HepG2 (cell line): ENCODE results near the gene NCOA3. TPM values are rescaled to one million over a fixed set of nuclear protein-coding genes. Genes with fewer than 3 reads are reported as not detected.
A peak's percentile ranks its signal among the peaks of the same experiment; 100 is the strongest.

Experiments used
- ATAC-seq: fragments of 200-7000 bp; cut with Tn5 transposase; 3 replicates; pipeline ENCODE4 v1.9.1; 2020; ENCODE audit warnings: mild to moderate bottlenecking, moderate library complexity
- BruUV-seq: library from RNA; stranded (reverse); fragments of 400-500 nt; replicated peaks from 2 replicates; lab custom pipeline; 2021; lab: Mats Ljungman, UMichigan
- CTCF ChIA-PET: fragments of 300-600 bp; formaldehyde crosslinking; extraction: SDS; loops from one replicate; lab custom pipeline; 2021; ENCODE audit warnings: low total read pairs, inconsistent platforms, low intra/inter-chr PET ratio; lab: Yijun Ruan, JAX
- POLR2A ChIA-PET: fragments of 350-600 bp; sonication (Branson Sonifier 250); formaldehyde crosslinking; loops from one replicate; lab custom pipeline; 2020; ENCODE audit warnings: antibody characterized with exemption, inconsistent platforms; lab: Yijun Ruan, JAX
- DNase-seq: peaks from one replicate; pipeline ENCODE4 v3.0.0-alpha.2; 2015; ENCODE audit warnings: low spot score
- FAIRE-seq: peaks from 3 replicates; lab custom pipeline; 2011; peaks lifted over from hg19 to GRCh38; lab: Jason Lieb, UNC
- H2AFZ ChIP-seq: one replicate; pipeline ENCODE4 v1.6.1; 2011; ENCODE audit warnings: low read length, inconsistent platforms
- H3K27ac ChIP-seq: fragments of 300-600 bp; 3 replicates; pipeline ENCODE4 v1.8.0; 2011; ENCODE audit warnings: mixed run types, mild to moderate bottlenecking, mixed read lengths, low read length, inconsistent platforms; ENCODE audit not compliant: insufficient read depth; ENCODE audit errors: extremely low read length
- H3K27me3 ChIP-seq, 2 experiments: fragments of 200-600 bp in 1 of 2; 2 replicates in 1 of 2; 3 replicates in 1 of 2; pipeline versions ENCODE4 v1.6.0 to v1.8.0; 2011; ENCODE audit warnings: low read length in 2 of 2, mild to moderate bottlenecking in 2 of 2, moderate library complexity in 2 of 2, inconsistent platforms in 1 of 2; ENCODE audit not compliant: insufficient read depth in 2 of 2, control insufficient read depth in 1 of 2
- H3K36me3 ChIP-seq, 2 experiments: fragments of 200-600 bp in 1 of 2; replicated peaks in 1 of 2; 2 replicates in 1 of 2; 3 replicates in 1 of 2; pipeline versions ENCODE4 v1.5.1 to v1.8.0; 2011; ENCODE audit warnings: low read length in 2 of 2, inconsistent platforms in 1 of 2; ENCODE audit not compliant: insufficient read depth in 2 of 2, control insufficient read depth in 1 of 2
- H3K4me1 ChIP-seq: 2 replicates; pipeline ENCODE4 v1.5.1; 2012; ENCODE audit warnings: low read length, inconsistent platforms; ENCODE audit not compliant: insufficient read depth
- H3K4me2 ChIP-seq: 2 replicates; pipeline ENCODE4 v1.6.0; 2011; ENCODE audit warnings: low read depth, low read length, inconsistent platforms
- H3K4me3 ChIP-seq, 3 experiments: fragments of 200-600 bp in 1 of 3; sonication (generic), shearing (Covaris generic) in 1 of 3; replicated peaks in 1 of 3; 2 replicates each; pipeline ENCODE4 v1.5.1; 2011 to 2016; ENCODE audit warnings: low read length in 3 of 3, inconsistent platforms in 2 of 3, low read depth in 2 of 3, mild to moderate bottlenecking in 2 of 3, control low read depth in 1 of 3, mixed read lengths in 1 of 3; ENCODE audit not compliant: insufficient read depth in 1 of 3
- H3K79me2 ChIP-seq: one replicate; pipeline ENCODE4 v1.6.1; 2011; ENCODE audit warnings: low read length, inconsistent platforms; ENCODE audit not compliant: insufficient read depth
- H3K9ac ChIP-seq: 2 replicates; pipeline ENCODE4 v1.6.0; 2011; ENCODE audit warnings: mild to moderate bottlenecking, low read depth, low read length, inconsistent platforms; ENCODE audit not compliant: insufficient read depth
- H3K9me3 ChIP-seq: 2 replicates; pipeline ENCODE4 v1.5.1; 2012; ENCODE audit warnings: mild to moderate bottlenecking, low read length
- H4K20me1 ChIP-seq: 2 replicates; pipeline ENCODE4 v1.6.0; 2011; ENCODE audit warnings: inconsistent platforms, mild to moderate bottlenecking, low read length, moderate library complexity; ENCODE audit not compliant: insufficient read depth
- ARID2 ChIP-seq: sonication (generic); formaldehyde crosslinking; IDR thresholded peaks from 2 replicates; pipeline ENCODE4 v1.8.1; 2022; ENCODE audit warnings: mild to moderate bottlenecking, missing genetic modification reagents, borderline replicate concordance
- BCL3 ChIP-seq: sonication (generic); formaldehyde crosslinking; IDR thresholded peaks from 2 replicates; pipeline ENCODE4 v1.5.1; 2020; ENCODE audit warnings: mild to moderate bottlenecking, missing genetic modification reagents, moderate library complexity
- DPF2 ChIP-seq: sonication (generic); formaldehyde crosslinking; IDR thresholded peaks from 2 replicates; pipeline ENCODE4 v1.4.0; 2020; ENCODE audit warnings: mild to moderate bottlenecking, low read depth, missing genetic modification reagents, borderline replicate concordance
- ISL2 ChIP-seq: sonication (generic); formaldehyde crosslinking; IDR thresholded peaks from 2 replicates; pipeline ENCODE4 v1.5.0; 2020; ENCODE audit warnings: missing genetic modification reagents
- MEIS2 ChIP-seq: sonication (generic); formaldehyde crosslinking; IDR thresholded peaks from 2 replicates; pipeline ENCODE4 v1.9.0; 2021; ENCODE audit warnings: mild to moderate bottlenecking, missing genetic modification reagents
- MIXL1 ChIP-seq: IDR thresholded peaks from 2 replicates; pipeline ENCODE4 v1.6.1; 2016
- NFATC3 ChIP-seq: sonication (generic); formaldehyde crosslinking; IDR thresholded peaks from 2 replicates; pipeline ENCODE4 v1.5.1; 2020; ENCODE audit warnings: mild to moderate bottlenecking, missing genetic modification reagents
- NR2F1 ChIP-seq, 2 experiments: fragments of 450-650 bp in 1 of 2; formaldehyde crosslinking in 1 of 2; IDR thresholded peaks; 2 replicates each; pipeline versions ENCODE4 v1.5.0 to v1.6.1; 2016 to 2020; ENCODE audit warnings: mild to moderate bottlenecking in 1 of 2, missing compliant biosample characterization in 1 of 2, missing genetic modification reagents in 1 of 2, moderate library complexity in 1 of 2
- NR2F2 ChIP-seq: IDR thresholded peaks from 2 replicates; pipeline ENCODE4 v1.6.1; 2012; ENCODE audit warnings: low read depth, inconsistent platforms, borderline replicate concordance
- SIN3A ChIP-seq: IDR thresholded peaks from 2 replicates; pipeline ENCODE4 v1.6.1; 2011; ENCODE audit warnings: low read depth, mild to moderate bottlenecking, control low read depth, low read length, borderline replicate concordance
- SMYD3 ChIP-seq: sonication (generic); formaldehyde crosslinking; IDR thresholded peaks from 2 replicates; pipeline ENCODE4 v1.8.1; 2023; ENCODE audit warnings: mild to moderate bottlenecking, missing genetic modification reagents
- ZNF382 ChIP-seq: sonication (generic); formaldehyde crosslinking; IDR thresholded peaks from 2 replicates; pipeline ENCODE4 v1.5.0; 2020; ENCODE audit warnings: missing genetic modification reagents, mild to moderate bottlenecking, borderline replicate concordance
- ZNF468 ChIP-seq: sonication (generic); formaldehyde crosslinking; IDR thresholded peaks from 2 replicates; pipeline ENCODE4 v1.8.0; 2022; ENCODE audit warnings: mild to moderate bottlenecking, moderate library complexity, missing genetic modification reagents
- ZNF775 ChIP-seq: sonication (generic); formaldehyde crosslinking; IDR thresholded peaks from 2 replicates; pipeline ENCODE4 v1.4.0; 2020; ENCODE audit warnings: missing genetic modification reagents, mild to moderate bottlenecking, moderate library complexity, borderline replicate concordance
- ZNF878 ChIP-seq: sonication (generic); formaldehyde crosslinking; IDR thresholded peaks from 2 replicates; pipeline ENCODE4 v1.8.1; 2023; ENCODE audit warnings: mild to moderate bottlenecking, missing genetic modification reagents, moderate library complexity
- WGBS: methylation state at CpG from one replicate; pipeline ENCODE4 v1.1.6; 2017; ENCODE audit warnings: low lambda C conversion rate; 5-methylcytosine and 5-hydroxymethylcytosine counted together
- in situ Hi-C: cut with HindIII; loops from 2 replicates; pipeline ENCODE4 v1.10.0; 2017; ENCODE audit warnings: low pct_unique_long_range_greater_than_20kb; ENCODE audit not compliant: extremely low pct_ligation_motif_present
- intact Hi-C: fragments of 100-400 bp; cut with micrococcal nuclease; formaldehyde crosslinking; loops from one replicate; pipeline ENCODE4 v1.10.0; 2022; ENCODE audit not compliant: unreplicated experiment
- polyA plus RNA-seq, 8 experiments: library from polyadenylated mRNA; depleted of rRNA in 3 of 8; stranded (reverse) in 7 of 8; unstranded in 1 of 8; fragments of >200 nt; fragmentation: Illumina TruSeq in 4 of 8; extraction: Trizol in 4 of 8; gene quantifications; 2 replicates each; pipeline versions ENCODE4 v1.2.1 to v1.2.3, GENCODE V29; 2011 to 2016; ENCODE audit warnings: low read depth in 4 of 8, missing spikeins in 1 of 8, mixed read lengths in 1 of 8; ENCODE audit not compliant: insufficient read depth in 1 of 8
- total RNA-seq, 5 experiments: library from RNA; depleted of rRNA; stranded (reverse); fragments of >200 nt; fragmentation: Illumina TruSeq; extraction: Trizol; gene quantifications; 2 replicates each; pipeline ENCODE4 v1.2.3, GENCODE V29; 2016; ENCODE audit warnings: low read depth in 1 of 5
- TF ChIP-seq, protein P1 (sequence below): sonication (generic); formaldehyde crosslinking; IDR thresholded peaks from 2 replicates; pipeline ENCODE4 v1.5.1; 2020; ENCODE audit warnings: missing genetic modification reagents, mild to moderate bottlenecking, borderline replicate concordance
- TF ChIP-seq, protein P2 (sequence below): sonication (generic); formaldehyde crosslinking; IDR thresholded peaks from 2 replicates; pipeline ENCODE4 v1.8.0; 2022; ENCODE audit warnings: low read depth, missing genetic modification reagents
- TF ChIP-seq, protein P3 (sequence below): sonication (generic); formaldehyde crosslinking; IDR thresholded peaks from 2 replicates; pipeline ENCODE4 v1.8.0; 2022; ENCODE audit warnings: mild to moderate bottlenecking, missing genetic modification reagents, borderline replicate concordance

NCOA3 gene
- total and polyA plus RNA-seq, 2 of the 13 experiments (the other 11 are each of a cell fraction or from before 2014, with no cell fraction given): 35.0 to 56.8 TPM

DNA sequence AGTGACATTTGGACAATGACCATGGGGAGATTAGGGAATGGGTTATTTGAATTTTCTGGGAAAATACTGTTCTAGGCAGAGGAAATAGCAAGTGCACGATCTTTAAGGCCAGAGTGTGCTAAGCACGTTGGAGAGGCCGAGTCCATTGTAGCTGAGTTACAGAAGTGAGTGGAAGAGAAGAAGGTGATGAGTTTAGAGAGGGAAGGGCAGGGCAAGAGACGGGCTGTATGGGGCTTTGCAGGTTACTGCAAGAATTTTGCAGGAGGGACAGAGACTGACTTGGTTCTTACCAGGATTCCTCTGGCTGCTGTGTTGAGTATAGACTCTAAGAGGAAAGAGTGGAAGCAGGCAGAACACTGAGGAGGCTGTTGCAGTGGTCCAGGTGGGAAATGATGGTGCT is 1.1 kb upstream of the NCOA3 start (continued):
- TF ChIP-seq ISL2 (CRISPR knock-in tag) (no peak), ZNF382 (CRISPR knock-in tag) (no peak), ZNF468 (CRISPR knock-in tag) (no peak)
- TF ChIP-seq, all 625 proteins: peak for 20

DNA sequence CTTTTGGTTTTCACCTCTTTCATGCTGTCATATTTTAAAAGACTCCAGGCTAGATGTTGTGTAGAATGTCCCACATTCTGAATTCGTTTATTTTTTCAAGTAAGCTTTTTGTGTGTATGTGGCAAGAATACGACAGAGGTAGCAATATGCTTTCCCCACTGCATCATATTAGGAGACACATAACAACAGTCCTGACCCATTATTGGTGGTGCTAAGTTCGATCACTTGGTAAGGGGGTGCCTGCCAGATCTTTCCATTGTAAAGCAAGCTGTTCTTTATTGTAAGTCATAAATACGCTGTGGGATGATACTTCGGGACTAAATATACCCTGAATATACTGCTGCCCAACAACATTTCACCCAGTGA is 588 bp upstream of the NCOA3 start:
- Histone ChIP-seq H3K27ac (peak overlapping the region; percentile 51), H3K79me2 (peaks cover 53% of the 10 kb centered on the region), H3K36me3 (no peaks in the 10 kb centered on the region), H3K27me3 (no peaks in the 10 kb centered on the region; a peak in 1 of 5 replicates), H3K9ac (peak overlapping the region; percentile 97), H3K9me3 (no peaks in the 10 kb centered on the region), H3K4me3 (peak overlapping the region; percentile 100), H2AFZ (peak overlapping the region; percentile 88), H4K20me1 (peaks cover 13% of the 10 kb centered on the region), H3K4me2 (peak overlapping the region; percentile 96), H3K4me1 (peaks cover 51% of the 10 kb centered on the region)
- WGBS: 0% methylated on average over 5 of the region's 5 CpGs
- in situ Hi-C loops (no loop called here), intact Hi-C loops (loop anchor here (1.0 to 5.0 kb wide), 3 partner anchors 46 to 119 kb away; no protein-coding TSS in a partner anchor)
- TSS peak; percentile 95 for BruUV-seq
- DNase-seq (no peak), ATAC-seq (peak; percentile 15), FAIRE-seq (no peak)
- CTCF ChIA-PET: interaction anchor here (1.5 kb wide), 1 partner anchor 37 kb away, joined by 4 read pairs; no protein-coding TSS in a partner anchor
- POLR2A ChIA-PET: interaction anchor here (0.8 to 4.5 kb wide), 28 partner anchors 8 to 320 kb away, joined by 3 to 89 read pairs (median 7); partner anchors contain the start of gene ZMYND8
- TF ChIP-seq BCL3 (CRISPR knock-in tag) (no peak), SMYD3 (0 out of 2 replicates have a peak, but pooled peaks have one; percentile 5), NR2F1 (CRISPR knock-in tag; IDR thresholded peaks at IDR 0.05) (0 out of 4 replicates have a peak, but pooled peaks of 1 of the 2 experiments have one; percentile 13), NR2F2 (0 out of 2 replicates have a peak, but pooled peaks have one; percentile 4), ZNF775 (CRISPR knock-in tag) (no peak), ZNF878 (CRISPR knock-in tag) (no peak), SIN3A (no peak), ARID2 (CRISPR knock-in tag) (peak; percentile 58; the same call in 1 of the 2 replicates), DPF2 (CRISPR knock-in tag) (0 out of 2 replicates have a peak, but pooled peaks have one; percentile 21), NFATC3 (CRISPR knock-in tag) (no peak), MIXL1 (CRISPR knock-in tag) (0 out of 2 replicates have a peak, but pooled peaks have one; percentile 5), MEIS2 (CRISPR knock-in tag) (no peak)
- TF ChIP-seq, protein P1, sequence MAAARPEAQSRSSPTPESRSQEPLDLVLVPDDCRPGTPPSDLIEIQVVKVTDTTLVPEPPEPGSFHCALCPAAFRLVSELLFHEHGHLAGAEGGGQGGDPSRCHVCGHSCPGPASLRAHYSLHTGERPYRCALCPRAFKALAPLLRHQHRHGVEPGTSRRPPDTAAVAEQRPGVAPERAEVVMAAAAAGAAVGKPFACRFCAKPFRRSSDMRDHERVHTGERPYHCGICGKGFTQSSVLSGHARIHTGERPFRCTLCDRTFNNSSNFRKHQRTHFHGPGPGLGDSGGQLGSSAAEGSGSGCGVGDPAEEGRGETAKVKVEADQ (CRISPR knock-in tag): 0 out of 2 replicates have a peak, but pooled peaks have one; percentile 5
- TF ChIP-seq, protein P2, sequence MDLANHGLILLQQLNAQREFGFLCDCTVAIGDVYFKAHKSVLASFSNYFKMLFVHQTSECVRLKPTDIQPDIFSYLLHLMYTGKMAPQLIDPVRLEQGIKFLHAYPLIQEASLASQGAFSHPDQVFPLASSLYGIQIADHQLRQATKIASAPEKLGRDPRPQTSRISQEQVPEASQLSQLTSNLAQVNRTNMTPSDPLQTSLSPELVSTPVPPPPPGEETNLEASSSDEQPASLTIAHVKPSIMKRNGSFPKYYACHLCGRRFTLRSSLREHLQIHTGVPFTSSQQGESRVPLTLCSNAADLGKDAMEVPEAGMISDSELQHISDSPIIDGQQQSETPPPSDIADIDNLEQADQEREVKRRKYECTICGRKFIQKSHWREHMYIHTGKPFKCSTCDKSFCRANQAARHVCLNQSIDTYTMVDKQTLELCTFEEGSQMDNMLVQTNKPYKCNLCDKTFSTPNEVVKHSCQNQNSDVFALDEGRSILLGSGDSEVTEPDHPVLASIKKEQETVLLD (CRISPR knock-in tag): peak; percentile 32; the same call in 1 of the 2 replicates
- TF ChIP-seq, protein P3, sequence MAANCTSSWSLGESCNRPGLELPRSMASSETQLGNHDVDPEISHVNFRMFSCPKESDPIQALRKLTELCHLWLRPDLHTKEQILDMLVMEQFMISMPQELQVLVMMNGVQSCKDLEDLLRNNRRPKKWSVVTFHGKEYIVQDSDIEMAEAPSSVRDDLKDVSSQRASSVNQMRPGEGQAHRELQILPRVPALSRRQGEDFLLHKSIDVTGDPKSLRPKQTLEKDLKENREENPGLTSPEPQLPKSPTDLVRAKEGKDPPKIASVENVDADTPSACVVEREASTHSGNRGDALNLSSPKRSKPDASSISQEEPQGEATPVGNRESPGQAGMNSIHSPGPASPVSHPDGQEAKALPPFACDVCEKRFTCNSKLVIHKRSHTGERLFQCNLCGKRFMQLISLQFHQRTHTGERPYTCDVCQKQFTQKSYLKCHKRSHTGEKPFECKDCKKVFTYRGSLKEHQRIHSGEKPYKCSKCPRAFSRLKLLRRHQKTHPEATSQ (CRISPR knock-in tag): 0 out of 2 replicates have a peak, but pooled peaks have one; percentile 34
